Adrenal gland (tissue), 12 donors: Measurements from ENCODE around the gene PTPRO. TPM values are rescaled to one million over a fixed set of nuclear protein-coding genes. Genes with fewer than 3 reads are reported as not detected.

ENCODE experiments used
- DNase-seq, 7 donors: peaks; one replicate each; pipeline ENCODE4 v3.0.0-alpha.2; 2019 to 2020
- H3K27ac ChIP-seq, 5 donors: fragments of 200-600 bp; sonication (generic) in 4 of 5; 1 replicate in 3 of 5; 2 replicates in 2 of 5; pipeline versions ENCODE4 v1.5.1 to v1.8.0; 2016 to 2020; ENCODE audit warnings: mild to moderate bottlenecking in 1 of 5
- H3K27me3 ChIP-seq: fragments of 200-600 bp; 2 replicates; pipeline ENCODE4 v1.8.0; 2021
- H3K36me3 ChIP-seq, 2 donors: fragments of 200-600 bp; replicated peaks in 1 of 2; 1 replicate in 1 of 2; 2 replicates in 1 of 2; pipeline versions ENCODE4 v1.5.1 to v1.8.0; 2018 to 2022
- H3K4me1 ChIP-seq, 2 donors: fragments of 200-600 bp; replicated peaks in 1 of 2; 1 replicate in 1 of 2; 2 replicates in 1 of 2; pipeline versions ENCODE4 v1.5.1 to v1.8.0; 2018 to 2021
- H3K4me3 ChIP-seq, 4 donors: fragments of 200-600 bp; sonication (generic) in 3 of 4; one replicate each; pipeline ENCODE4 v1.5.1; 2016 to 2018
- H3K9me3 ChIP-seq, 3 donors: fragments of 200-600 bp; sonication (generic) in 1 of 3; replicated peaks in 1 of 3; 1 replicate in 2 of 3; 2 replicates in 1 of 3; pipeline versions ENCODE4 v1.5.1 to v1.8.0; 2016 to 2021
- CTCF ChIP-seq, 6 experiments: fragments of 450-650 bp in 4 of 6; fragments of 200-600 bp in 2 of 6; sonication (generic) in 1 of 6; IDR thresholded peaks; 1 replicate in 5 of 6; 2 replicates in 1 of 6; pipeline versions ENCODE4 v1.5.1 to v1.8.0; 2016 to 2021; ENCODE audit warnings: antibody characterized with exemption in 6 of 6, mild to moderate bottlenecking in 2 of 6, moderate library complexity in 1 of 6
- POLR2A ChIP-seq, 2 donors: fragments of 450-650 bp; IDR thresholded peaks; one replicate each; pipeline ENCODE4 v1.6.1; 2017; ENCODE audit warnings: antibody characterized with exemption in 2 of 2, mild to moderate bottlenecking in 2 of 2, moderate library complexity in 1 of 2
- WGBS, 4 donors: extraction: QIAGEN DNeasy Blood & Tissue Kit in 2 of 4; methylation state at CpG; one replicate each; pipeline versions ENCODE4 v1.1.5 to v1.1.7; 2013 to 2017; 5-methylcytosine and 5-hydroxymethylcytosine counted together
- intact Hi-C, 2 donors: fragments of 100-400 bp; cut with DNase I; formaldehyde crosslinking; loops; one replicate each; pipeline versions ENCODE4 v1.14.1 to v1.15.0; 2022 to 2023
- polyA plus RNA-seq, 3 donors: library from polyadenylated mRNA; stranded (reverse); fragments of 200-250 nt in 2 of 3; fragments of 350-450 nt in 1 of 3; fragmentation: Illumina TruSeq in 1 of 3; extraction: RNeasy Lipid Tissue Mini Kit (QIAGEN cat#74804) in 1 of 3; gene quantifications; one replicate each; pipeline ENCODE4 v1.2.3, GENCODE V29; 2013 to 2014
- total RNA-seq, 9 donors: library from RNA; depleted of rRNA in 4 of 9; stranded (reverse); fragments of >200 nt in 4 of 9; fragments of 120-200 nt in 1 of 9; fragmentation: NEBNext Ultra II Directional in 1 of 9; extraction: Animal tissue kit (Norgen Biotek cat#: 25700) in 1 of 9; gene quantifications; one replicate each; pipeline versions ENCODE4 v1.1.0 to v1.2.4, GENCODE V29; 2013 to 2023
- donor health status: healthy with polysubstance abuse.
- donor health status: Bipolar disorder and iron deficiency.
- donor health status: DM: yes; HTN: yes; CAD: no.
- donor health status: DM: no; HTN: no; CAD: no.
- donor health status: DM: no; HTN: no; CAD: no.
- donor health status: DM: yes; HTN: yes; CAD: no.

The PTPRO gene
- total and polyA plus RNA-seq, 12 donors, result 0.36 to 11.5 (median 2.6) TPM

DNA sequence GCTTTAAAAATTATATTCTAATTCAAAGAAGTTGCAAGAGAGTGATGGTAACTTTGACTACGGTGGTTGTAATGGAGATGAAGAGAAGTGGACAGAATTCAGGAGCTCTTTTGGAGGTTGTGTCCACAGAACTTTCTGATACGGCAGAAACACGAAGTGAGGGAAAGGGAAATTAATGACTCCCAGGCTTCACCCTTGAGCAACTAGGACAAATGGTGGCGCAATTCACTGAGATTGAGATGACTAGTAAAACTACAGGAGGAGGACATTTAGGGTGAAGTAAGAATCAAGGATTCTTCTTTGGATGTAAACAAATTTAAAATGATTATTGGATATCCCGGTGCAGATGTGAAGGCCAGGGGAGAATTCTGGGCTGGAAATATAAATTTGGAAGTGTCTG is 212.6 kb downstream of the PTPRO start:
- Histone ChIP-seq H3K9me3 (no peaks in the 10 kb centered on the region), H3K27ac (peak overlapping the region in 4 of 5 donors; percentile 24 to 53 (median 42)), H3K4me1 (no peaks in the 10 kb centered on the region), H3K36me3 (no peaks in the 10 kb centered on the region), H3K27me3 (no peaks in the 10 kb centered on the region), H3K4me3 (no peak overlapping the region)
- TF ChIP-seq POLR2A (IDR thresholded peaks at IDR 0.05) (no peak), CTCF (IDR thresholded peaks at IDR 0.05) (no peak)
- WGBS, 4 donors, result 63 to 73% (median 71%) methylated on average over 5 of the region's 5 CpGs
- intact Hi-C loops, result no loop called here
- DNase-seq, result peak in 5 of 7 donors; percentile 20 to 57 (median 34)

DNA sequence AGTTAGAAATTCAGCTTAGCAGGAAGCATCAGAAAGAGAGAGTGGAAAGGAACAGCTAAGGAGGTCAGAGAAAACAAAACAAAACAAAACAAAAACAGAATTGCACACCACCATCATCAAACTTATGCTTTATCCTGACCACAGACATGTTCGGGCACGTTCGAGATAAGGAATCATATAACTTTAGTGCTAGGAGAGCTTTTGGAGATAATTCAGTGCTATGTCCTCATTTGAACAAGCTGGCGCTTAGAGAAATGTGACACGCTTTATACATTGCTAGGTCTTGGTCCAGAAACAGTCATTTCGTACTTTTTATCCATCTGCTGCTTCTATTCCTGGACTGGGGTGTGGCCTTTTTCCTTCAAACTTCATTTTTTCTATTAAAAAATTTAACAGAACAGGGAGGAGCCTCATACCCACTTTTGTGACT is 213.1 kb downstream of the PTPRO start:
- H3K9me3 ChIP-seq, result no peaks in the 10 kb centered on the region
- no peaks in the 10 kb centered on the region for H3K27me3 ChIP-seq
- H3K36me3 ChIP-seq, result no peaks in the 10 kb centered on the region
- TF ChIP-seq POLR2A (IDR thresholded peaks at IDR 0.05) (no peak), CTCF (IDR thresholded peaks at IDR 0.05) (no peak)
- H3K27ac ChIP-seq, result peak overlapping the region in 3 of 5 donors; percentile 32 to 53 (median 51)
- WGBS, 4 donors, result 57 to 76% (median 64%) methylated on average over 6 of the region's 6 CpGs
- H3K4me1 ChIP-seq, result no peaks in the 10 kb centered on the region
- DNase-seq, result no peak
- no peak overlapping the region for H3K4me3 ChIP-seq
- intact Hi-C loops, result no loop called here

DNA sequence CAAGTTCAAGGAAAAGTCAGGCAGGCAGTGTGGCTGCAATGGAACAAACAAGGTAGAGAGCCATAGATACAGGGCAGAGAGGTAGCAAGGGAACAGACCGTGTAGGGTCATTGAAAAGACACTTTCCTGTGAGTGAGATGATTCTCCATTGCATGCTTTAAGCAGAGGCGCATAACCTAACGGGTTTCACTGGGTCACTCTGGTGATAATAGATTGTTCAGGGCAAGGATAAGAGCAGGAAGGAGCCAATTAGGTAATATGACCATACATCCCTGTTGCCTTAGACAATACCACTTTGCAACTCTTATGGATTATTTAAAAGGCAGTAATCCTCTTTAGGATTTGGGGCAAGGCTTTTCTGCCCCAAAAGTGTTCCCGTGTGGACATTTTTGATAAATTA is 214.1 kb downstream of the PTPRO start:
- DNase-seq, result no peak
- no peaks in the 10 kb centered on the region for H3K9me3 ChIP-seq
- TF ChIP-seq POLR2A (IDR thresholded peaks at IDR 0.05) (no peak), CTCF (IDR thresholded peaks at IDR 0.05) (no peak)
- H3K27ac ChIP-seq, result no peak overlapping the region
- H3K27me3 ChIP-seq, result no peaks in the 10 kb centered on the region
- no peaks in the 10 kb centered on the region for H3K4me1 ChIP-seq
- 61 to 67% (median 64%) methylated on average over 4 of the region's 4 CpGs for WGBS, 4 donors
- H3K36me3 ChIP-seq, result no peaks in the 10 kb centered on the region
- H3K4me3 ChIP-seq, result no peak overlapping the region
- intact Hi-C loops, result no loop called here

DNA sequence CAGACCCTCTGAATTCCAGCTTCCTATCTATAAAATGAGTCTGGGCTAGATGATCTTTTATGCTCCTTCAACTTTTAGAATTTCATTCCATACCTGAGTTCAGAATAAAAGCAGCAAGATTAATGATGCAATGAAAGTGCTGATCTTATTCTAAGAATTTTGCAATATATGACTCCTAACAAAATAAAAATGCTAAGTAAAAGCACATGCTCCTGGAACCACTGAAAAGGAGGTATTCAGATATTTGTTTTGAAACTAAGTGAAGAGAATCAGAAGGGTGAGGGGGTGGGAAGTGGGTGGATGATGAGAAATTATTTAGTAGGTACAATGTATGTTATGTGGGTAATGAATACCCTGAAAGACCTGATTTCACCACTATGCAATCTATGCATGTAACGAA is 216.6 kb downstream of the PTPRO start:
- intact Hi-C loops, result no loop called here
- TF ChIP-seq POLR2A (IDR thresholded peaks at IDR 0.05) (no peak), CTCF (IDR thresholded peaks at IDR 0.05) (no peak)
- Histone ChIP-seq H3K4me3 (no peak overlapping the region), H3K27me3 (no peaks in the 10 kb centered on the region), H3K9me3 (no peaks in the 10 kb centered on the region), H3K36me3 (no peaks in the 10 kb centered on the region), H3K27ac (no peak overlapping the region), H3K4me1 (no peaks in the 10 kb centered on the region)
- WGBS, 4 donors, result 71 to 76% (median 73%) methylated on average over 1 of the region's 1 CpG
- no peak for DNase-seq
